Neural crest cell (in vitro differentiated cells): ENCODE results near the gene FOXN4. TPM values are rescaled to one million over a fixed set of nuclear protein-coding genes. Genes with fewer than 3 reads are reported as not detected.

Source experiments
- DNase-seq: peaks from one replicate; pipeline ENCODE4 v3.0.0; 2021; ENCODE audit warnings: low read depth, mixed read lengths, low spot score
- H3K27ac Mint-ChIP-seq: one replicate; pipeline ENCODE4 v1.8.0; 2021; ENCODE audit warnings: mild to moderate bottlenecking, mixed read lengths; ENCODE audit not compliant: unreplicated experiment
- H3K27me3 Mint-ChIP-seq: 2 replicates; pipeline ENCODE4 v1.8.0; 2021; ENCODE audit warnings: low read depth, mild to moderate bottlenecking, mixed read lengths
- H3K36me3 Mint-ChIP-seq: 2 replicates; pipeline ENCODE4 v1.8.0; 2021; ENCODE audit warnings: low read depth, mild to moderate bottlenecking, mixed read lengths
- H3K4me1 Mint-ChIP-seq: 2 replicates; pipeline ENCODE4 v1.8.0; 2021; ENCODE audit warnings: mixed read lengths
- H3K4me3 Mint-ChIP-seq: one replicate; pipeline ENCODE4 v1.8.0; 2021; ENCODE audit warnings: mild to moderate bottlenecking, mixed read lengths
- H3K9me3 Mint-ChIP-seq: 2 replicates; pipeline ENCODE4 v1.8.0; 2021; ENCODE audit warnings: mixed read lengths
- CTCF ChIP-seq: fragments of 200-600 bp; sonication (generic); conservative IDR thresholded peaks from 2 replicates; pipeline ENCODE4 v1.5.0; 2021; ENCODE audit warnings: antibody characterized with exemption, mild to moderate bottlenecking
- total RNA-seq: library from RNA; stranded (reverse); gene quantifications from 2 replicates; pipeline ENCODE4 v1.2.1, GENCODE V29; 2021

The FOXN4 gene
- total RNA-seq, 1 donor from 2014 or later: 1.7 TPM

- Mint-ChIP-seq H3K36me3 (no peaks in the 10 kb centered on the region), H3K27ac (no peak within 1 kb of the TSS), H3K4me1 (no peaks in the 10 kb centered on the region), H3K9me3 (peaks cover 4% of the 10 kb centered on the region), H3K4me3 (no peak within 1 kb of the TSS), H3K27me3 (peaks cover 63% of the 10 kb centered on the region)
- DNase-seq: no peak
- TF ChIP-seq CTCF: no peak
Observed at GRCh38 chr12:109347589-109347988, 38.5 kb upstream of the FOXN4 start, which contains the start of gene MYO1H. Gene MYO1H (plus strand): TSS chr12:109347900. CDS start chr12:109347961, 61 bp downstream.

- Mint-ChIP-seq H3K27me3 (peaks cover 56% of the 10 kb centered on the region), H3K27ac (no peak overlapping the region), H3K9me3 (peaks cover 4% of the 10 kb centered on the region), H3K4me1 (no peaks in the 10 kb centered on the region), H3K4me3 (no peak overlapping the region), H3K36me3 (no peaks in the 10 kb centered on the region)
- no peak for DNase-seq
- TF ChIP-seq CTCF: no peak
Observed at GRCh38 chr12:109346920-109347319, 37.8 kb upstream of the FOXN4 start.

- DNase-seq: no peak
- no peak for TF ChIP-seq CTCF
- no peak overlapping the region for H3K27ac Mint-ChIP-seq
- H3K4me1 Mint-ChIP-seq: no peaks in the 10 kb centered on the region
- H3K9me3 Mint-ChIP-seq: peaks cover 4% of the 10 kb centered on the region
- H3K4me3 Mint-ChIP-seq: no peak overlapping the region
- H3K36me3 Mint-ChIP-seq: no peaks in the 10 kb centered on the region
- H3K27me3 Mint-ChIP-seq: peaks cover 51% of the 10 kb centered on the region
Observed at GRCh38 chr12:109345428-109345827, 36.3 kb upstream of the FOXN4 start.

- no peak for TF ChIP-seq CTCF
- DNase-seq: no peak
- Mint-ChIP-seq H3K9me3 (peaks cover 4% of the 10 kb centered on the region), H3K27ac (no peak overlapping the region), H3K36me3 (no peaks in the 10 kb centered on the region), H3K4me1 (no peaks in the 10 kb centered on the region), H3K4me3 (no peak overlapping the region), H3K27me3 (peaks cover 48% of the 10 kb centered on the region)
Observed at GRCh38 chr12:109343677-109344076, 34.6 kb upstream of the FOXN4 start.

- H3K27ac Mint-ChIP-seq: no peak overlapping the region
- peaks cover 4% of the 10 kb centered on the region for H3K9me3 Mint-ChIP-seq
- no peak for DNase-seq
- H3K4me3 Mint-ChIP-seq: no peak overlapping the region
- H3K4me1 Mint-ChIP-seq: no peaks in the 10 kb centered on the region
- no peaks in the 10 kb centered on the region for H3K36me3 Mint-ChIP-seq
- no peak for TF ChIP-seq CTCF
- H3K27me3 Mint-ChIP-seq: peaks cover 16% of the 10 kb centered on the region
Observed at GRCh38 chr12:109336593-109336992, 27.5 kb upstream of the FOXN4 start.

- Mint-ChIP-seq H3K4me3 (no peak overlapping the region), H3K36me3 (no peaks in the 10 kb centered on the region), H3K27ac (no peak overlapping the region), H3K4me1 (no peaks in the 10 kb centered on the region), H3K27me3 (peaks cover 12% of the 10 kb centered on the region), H3K9me3 (peaks cover 4% of the 10 kb centered on the region)
- no peak for TF ChIP-seq CTCF
- no peak for DNase-seq
Observed at GRCh38 chr12:109334887-109335286, 25.8 kb upstream of the FOXN4 start.
